Islet precursor cell (in vitro differentiated cells): Measurements from ENCODE around the gene NKAIN2.

ENCODE experiments used
- DNase-seq: peaks from one replicate; pipeline ENCODE4 v3.0.0-alpha.2; 2018

The NKAIN2 gene

GRCh38 chr6:123810214-123810613 lies 6.5 kb downstream of the NKAIN2 start:
- DNase-seq = no peak

- DNase-seq = no peak
Observed at GRCh38 chr6:123810948-123811347, 7.3 kb downstream of the NKAIN2 start.

DNA sequence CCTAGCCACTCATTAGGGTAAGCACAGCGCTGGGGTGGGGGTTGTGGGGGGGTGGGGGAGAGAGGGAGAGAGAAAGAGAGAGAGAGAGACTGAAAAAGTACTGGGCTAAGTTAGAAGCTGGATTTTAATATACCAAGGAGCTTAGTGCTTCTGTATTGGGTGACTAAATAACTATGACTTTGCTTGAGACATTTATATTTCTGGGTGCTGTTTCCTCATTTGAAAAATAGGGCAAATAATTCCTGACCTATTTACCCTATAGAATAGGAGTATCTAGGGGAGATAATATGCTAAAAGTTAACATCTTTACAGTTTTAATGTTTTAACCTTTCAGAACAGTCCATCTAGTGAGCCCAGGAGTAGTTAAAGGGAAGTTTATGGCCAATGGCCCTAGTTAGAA lies 7.7 kb downstream of the NKAIN2 start:
- no peak for DNase-seq

DNA sequence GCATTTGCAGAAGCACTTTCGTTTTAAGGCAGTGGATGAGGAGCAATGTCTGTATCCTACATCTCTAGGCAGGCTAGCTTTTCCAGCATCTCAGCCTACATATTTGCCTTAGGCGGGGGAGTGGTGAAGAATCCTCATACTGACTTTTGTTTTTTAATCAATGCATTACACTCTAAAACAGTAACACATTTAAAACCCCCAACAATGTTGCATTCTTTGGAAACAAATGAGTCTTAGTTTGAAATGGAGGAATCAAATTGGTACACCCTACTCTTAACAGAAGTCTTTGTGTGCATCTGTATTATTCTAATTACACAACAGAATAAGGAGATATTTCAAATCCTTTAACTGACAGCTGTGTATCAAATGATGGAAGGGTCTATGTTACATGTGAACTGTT lies 9.0 kb downstream of the NKAIN2 start:
- no peak for DNase-seq

GRCh38 chr6:123821112-123821511 lies 17.4 kb downstream of the NKAIN2 start:
- no peak for DNase-seq

GRCh38 chr6:123829302-123829953 lies 25.8 kb downstream of the NKAIN2 start:
- no peak for DNase-seq

DNA sequence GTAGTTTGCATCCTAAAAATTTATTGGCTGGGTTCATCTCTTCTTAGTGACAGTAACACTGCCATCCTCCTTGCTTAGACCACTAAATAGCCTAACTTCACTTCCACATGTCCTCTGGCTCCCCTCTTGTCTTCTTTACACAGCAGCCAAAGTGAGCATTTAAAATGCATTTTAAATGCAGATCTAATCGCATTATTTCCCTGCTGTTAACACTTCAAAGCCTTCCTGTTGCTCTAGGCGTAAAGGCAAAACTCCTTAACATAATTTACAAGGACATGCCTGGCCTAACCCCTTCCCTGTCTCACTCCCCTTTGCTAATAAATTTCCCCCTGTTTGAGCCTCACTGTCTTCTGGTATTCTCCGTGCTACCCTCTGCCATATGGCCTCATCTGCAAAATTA lies 26.5 kb downstream of the NKAIN2 start:
- DNase-seq = peak; percentile 57

- no peak for DNase-seq
Observed at GRCh38 chr6:123838505-123839234, 35.0 kb downstream of the NKAIN2 start.

- DNase-seq = no peak
Observed at GRCh38 chr6:123841067-123841896, 37.6 kb downstream of the NKAIN2 start.

DNA sequence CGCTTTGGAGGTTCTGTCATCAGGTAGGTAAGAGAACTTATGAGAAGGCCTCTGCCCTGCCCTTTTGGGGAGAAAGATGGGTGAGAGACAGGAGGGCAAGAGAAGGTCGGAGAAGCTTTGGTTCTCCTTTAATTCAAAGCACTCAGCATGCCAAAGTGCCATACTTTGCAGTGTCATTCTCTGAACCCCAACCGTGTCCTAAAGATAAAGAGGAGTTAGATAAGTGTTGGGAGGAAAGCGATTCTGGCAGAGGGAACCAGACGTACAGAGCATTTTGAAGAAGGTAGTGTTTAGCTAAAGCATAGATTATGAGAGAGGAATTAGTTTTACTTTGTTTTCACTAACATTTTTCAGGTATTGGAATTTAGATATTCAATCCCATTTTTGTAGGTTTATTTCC lies 40.3 kb downstream of the NKAIN2 start:
- no peak for DNase-seq

DNA sequence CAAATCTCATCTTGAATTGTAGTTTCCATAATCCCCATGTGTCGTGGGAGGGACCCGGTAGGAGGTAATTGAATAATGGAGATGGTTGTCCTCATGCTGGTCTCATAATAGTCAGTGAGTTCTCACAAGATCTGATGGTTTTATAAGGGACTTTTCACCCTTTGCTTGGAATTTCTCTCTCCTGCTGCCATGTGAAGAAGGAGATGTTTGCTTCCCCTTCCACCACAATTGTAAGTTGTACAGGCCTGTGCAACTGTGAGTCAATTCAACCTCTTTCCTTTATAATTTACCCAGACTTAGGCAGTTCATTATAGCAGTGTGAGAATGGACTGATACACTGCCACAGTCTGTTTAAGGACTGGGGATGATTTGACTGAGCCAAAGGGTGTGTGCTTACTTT lies 44.7 kb downstream of the NKAIN2 start:
- no peak for DNase-seq

DNA sequence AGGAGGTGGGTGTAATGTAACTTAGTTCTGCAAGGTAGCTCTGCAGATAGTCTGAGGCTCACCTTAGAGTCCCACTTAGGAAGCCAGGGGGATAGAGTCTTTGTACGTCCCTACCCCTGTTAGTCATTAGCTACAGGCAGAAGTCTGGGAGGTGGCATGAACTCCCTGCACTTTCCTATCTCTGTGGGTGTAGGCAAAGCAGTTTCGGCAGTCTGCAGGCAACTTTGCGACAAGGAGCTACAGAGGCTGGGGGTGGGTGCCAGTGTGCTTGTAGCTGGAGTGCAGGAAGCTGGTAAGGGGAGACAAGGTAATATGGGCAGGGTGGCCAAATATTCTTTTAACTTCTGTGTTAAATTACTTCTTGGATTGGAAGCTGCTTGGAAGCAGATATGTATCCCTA lies 45.7 kb downstream of the NKAIN2 start:
- no peak for DNase-seq

DNA sequence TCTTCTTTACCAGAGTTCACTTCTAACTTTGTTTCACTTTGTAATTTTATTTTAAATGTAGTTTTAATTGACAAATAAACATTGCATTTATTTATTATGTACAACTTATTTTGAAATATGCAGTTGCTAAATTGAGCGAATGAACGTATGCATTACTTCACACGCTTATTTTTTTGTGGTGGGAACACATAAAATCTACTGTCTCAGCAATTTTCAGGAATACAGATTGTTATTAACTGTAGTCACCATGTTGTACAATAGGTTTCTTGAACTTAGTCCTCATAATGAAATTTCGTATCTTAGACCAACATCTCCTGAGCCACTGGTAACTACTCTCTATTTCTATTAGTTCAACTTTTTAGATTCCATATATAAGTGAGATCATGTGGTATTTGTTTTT lies 46.9 kb downstream of the NKAIN2 start:
- no peak for DNase-seq

GRCh38 chr6:123854201-123854600 lies 50.5 kb downstream of the NKAIN2 start:
- DNase-seq = no peak

- DNase-seq = no peak
Observed at GRCh38 chr6:123855506-123855905, 51.8 kb downstream of the NKAIN2 start.

GRCh38 chr6:123859291-123859690 lies 55.6 kb downstream of the NKAIN2 start:
- no peak for DNase-seq

DNA sequence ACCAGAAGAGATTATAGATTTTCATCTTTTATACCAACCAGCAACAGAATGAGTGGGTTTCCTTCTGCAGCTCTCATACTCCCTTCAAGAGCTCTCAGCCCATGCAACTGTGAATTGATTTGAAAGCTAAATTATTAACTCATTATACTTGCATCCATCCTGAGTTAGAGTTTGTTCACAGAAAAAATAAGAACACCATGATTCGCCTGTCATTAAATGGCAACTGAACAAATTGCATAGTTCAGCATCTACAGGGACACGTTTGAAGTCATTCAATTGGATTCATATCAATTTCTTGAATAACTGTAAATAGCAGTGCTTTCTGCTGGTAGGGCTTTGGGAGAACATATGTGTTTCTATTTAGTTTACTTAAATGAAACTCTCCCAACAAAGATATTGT lies 65.7 kb downstream of the NKAIN2 start:
- no peak for DNase-seq

DNA sequence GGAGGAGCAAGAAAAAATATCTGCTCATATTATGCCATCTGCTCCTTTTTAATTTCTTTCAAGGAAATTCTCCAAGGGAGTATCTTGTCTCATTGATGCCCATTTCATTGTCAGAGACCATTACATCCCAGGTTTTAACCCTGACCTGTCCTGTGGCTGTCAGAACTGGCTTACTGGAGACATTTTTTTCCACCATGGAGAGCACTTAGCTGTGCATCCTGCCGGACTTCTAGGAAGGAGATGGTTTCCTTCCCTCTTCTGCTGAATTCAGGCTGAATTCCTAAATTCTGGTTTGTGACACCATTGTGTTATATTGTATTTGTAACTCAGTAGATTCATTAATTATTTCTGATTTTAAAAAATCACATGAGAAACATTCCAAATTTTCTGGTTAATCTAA lies 70.3 kb downstream of the NKAIN2 start:
- DNase-seq = no peak

GRCh38 chr6:123875784-123876183 lies 72.1 kb downstream of the NKAIN2 start:
- no peak for DNase-seq

DNA sequence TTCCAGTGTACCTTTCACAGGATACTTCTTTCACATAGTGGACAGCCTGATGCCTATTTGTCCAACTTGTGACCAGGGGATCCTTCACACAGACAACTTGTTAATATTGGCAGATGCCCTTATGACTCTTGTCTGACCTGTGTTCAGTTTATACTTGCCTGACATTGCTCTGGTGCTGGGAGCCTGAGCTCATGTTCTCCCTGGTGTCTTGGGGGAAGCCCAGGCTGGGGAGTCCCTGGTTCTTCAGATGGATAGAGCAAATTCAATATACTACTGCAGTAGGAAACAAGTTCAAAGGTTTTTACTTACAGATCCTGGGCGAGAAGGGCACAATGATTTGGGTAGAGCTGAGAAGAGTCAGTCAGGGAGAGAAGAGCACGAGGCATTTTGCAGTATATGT lies 76.1 kb downstream of the NKAIN2 start:
- no peak for DNase-seq

- DNase-seq = no peak
Observed at GRCh38 chr6:123888771-123889513, 85.3 kb downstream of the NKAIN2 start.

- DNase-seq = no peak
Observed at GRCh38 chr6:123895346-123895745, 91.7 kb downstream of the NKAIN2 start.

GRCh38 chr6:123895806-123896205 lies 92.1 kb downstream of the NKAIN2 start:
- DNase-seq = no peak
